A204.1 (cell line): ENCODE measurements around the gene POLE.

Source experiments
- FAIRE-seq: peaks from 2 replicates; lab custom pipeline; 2012; peaks lifted over from hg19 to GRCh38; lab: Jason Lieb, UNC

Gene POLE

DNA sequence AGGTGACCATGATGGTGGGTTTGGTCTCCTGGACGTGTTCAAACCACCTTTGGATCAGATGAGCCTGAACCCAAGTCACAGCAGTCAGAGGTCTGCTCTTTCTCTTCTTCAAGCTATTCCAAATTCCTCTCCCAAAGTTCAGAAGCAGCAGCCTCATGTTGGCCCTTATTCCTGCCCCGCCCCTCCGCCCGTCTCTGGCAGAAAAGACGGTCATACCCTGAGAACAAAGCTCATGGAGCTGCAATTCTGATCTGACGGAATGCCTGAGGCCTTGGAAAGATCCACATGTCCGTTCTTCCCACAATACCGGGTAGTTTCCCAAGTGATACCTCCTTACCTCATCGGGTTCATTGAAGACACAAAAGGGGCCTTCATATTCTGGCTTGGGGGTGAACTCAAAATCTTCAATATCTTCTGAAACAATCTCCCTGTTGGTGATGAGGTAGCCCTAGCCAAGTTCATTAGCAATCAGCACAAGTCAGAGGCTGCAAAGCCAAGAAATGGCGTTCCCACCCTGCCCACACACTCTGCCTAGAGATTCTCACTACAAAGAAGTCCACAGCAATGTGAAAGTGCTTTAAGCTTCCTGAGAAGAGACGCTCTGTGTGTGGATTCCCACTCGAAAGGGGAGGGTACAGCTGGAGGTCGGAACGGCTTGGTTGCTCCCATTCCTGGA is 11.2 kb downstream of the POLE start:
- no peak for FAIRE-seq

DNA sequence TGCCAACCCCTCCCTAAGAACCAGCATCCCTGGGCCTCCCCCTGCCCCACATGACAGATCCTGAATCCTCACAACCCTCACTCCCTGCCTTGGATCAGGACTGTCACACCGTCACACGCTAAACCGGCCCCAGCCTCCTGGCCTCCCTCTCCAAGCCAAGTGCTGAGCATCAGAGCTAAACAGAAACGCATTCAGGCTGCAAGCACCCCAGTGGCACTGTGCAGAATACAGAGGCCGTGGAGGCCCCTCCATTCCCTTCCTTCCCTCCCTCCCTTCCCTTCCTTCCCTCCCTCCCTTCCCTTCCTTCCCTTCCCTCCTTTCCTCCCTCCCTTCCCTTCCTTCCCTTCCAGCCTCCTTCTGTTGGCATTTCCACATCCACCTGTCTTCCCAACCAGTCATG is 12.6 kb downstream of the POLE start:
- FAIRE-seq = no peak

DNA sequence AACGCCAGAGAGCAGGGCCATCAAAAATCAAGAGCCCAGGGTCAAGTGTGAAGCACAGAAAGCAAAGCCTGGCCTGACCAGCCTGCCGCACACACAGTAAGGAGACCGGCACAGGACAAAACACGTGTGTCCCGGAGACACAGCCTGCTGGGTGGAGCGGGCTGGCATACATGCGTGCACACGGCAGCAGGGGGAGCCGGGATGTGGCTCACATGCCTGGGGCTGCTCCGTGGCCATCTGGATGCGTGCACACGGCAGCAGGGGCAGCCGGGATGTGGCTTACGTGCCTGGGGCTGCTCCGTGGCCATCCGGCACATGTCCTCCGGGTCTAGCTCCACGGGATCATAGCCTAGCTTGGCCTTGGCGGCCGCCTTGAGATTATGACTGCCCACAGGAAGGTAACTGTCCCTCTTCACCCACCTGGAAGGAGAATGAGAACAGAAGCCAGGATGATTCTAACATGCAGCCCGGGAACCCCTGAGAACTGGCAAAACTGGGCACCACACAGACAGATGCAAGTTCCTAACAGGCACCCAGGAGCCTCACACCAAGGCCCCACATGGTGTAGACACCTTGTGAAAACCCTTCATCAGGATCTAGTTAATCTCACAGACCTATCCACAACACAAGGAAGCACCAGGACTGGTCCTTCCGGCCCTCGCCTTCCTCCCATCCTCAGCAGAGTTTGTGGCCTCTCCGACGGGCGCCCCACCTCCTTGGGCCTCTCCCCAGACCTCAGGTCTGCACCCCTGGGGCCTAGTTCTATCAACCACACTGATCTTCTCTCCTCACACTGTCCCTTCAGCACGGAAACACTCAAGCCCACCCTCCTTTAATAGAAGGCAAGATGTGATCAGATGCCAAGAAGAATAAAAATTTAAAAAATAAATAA is 13.6 kb downstream of the POLE start:
- FAIRE-seq = no peak

DNA sequence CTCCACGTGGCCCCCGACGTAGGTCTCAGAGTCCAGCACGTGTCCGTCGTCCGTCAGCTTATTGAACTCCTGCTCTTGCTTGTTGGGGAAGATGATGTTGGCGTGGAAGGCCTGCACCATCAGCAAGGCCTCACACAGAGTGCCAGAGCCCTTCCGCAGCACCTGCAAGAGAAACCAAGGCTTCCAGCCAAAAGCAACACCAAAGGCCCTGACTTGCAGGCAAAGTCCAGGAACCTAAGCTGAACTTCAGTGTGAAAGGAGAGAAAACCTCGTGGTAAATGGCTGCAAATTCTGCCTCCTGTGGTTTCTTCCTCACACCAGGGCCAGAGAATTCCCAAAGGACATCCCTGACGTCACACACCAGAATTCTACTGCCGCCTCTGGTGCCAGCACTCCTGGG is 14.5 kb downstream of the POLE start:
- FAIRE-seq = no peak

DNA sequence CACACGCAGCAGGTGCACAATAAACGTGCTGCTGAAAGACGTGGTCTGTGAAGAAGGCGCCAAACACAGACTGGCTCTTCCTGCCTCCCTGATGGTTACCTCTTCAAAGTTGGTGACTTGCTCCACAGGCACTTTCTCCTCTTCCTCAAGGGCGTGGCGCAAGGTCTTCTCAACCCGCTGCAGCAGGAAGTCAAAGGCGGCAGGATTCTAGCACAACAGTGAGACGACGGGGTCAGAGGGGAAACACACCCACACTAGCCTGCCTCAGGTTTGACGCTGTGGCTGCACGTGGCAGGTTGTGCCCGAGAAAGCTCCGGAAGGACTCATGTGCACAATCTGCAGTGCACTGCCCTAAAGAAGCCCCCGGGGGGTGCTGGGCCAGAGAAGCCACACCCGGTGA is 15.0 kb downstream of the POLE start:
- no peak for FAIRE-seq

DNA sequence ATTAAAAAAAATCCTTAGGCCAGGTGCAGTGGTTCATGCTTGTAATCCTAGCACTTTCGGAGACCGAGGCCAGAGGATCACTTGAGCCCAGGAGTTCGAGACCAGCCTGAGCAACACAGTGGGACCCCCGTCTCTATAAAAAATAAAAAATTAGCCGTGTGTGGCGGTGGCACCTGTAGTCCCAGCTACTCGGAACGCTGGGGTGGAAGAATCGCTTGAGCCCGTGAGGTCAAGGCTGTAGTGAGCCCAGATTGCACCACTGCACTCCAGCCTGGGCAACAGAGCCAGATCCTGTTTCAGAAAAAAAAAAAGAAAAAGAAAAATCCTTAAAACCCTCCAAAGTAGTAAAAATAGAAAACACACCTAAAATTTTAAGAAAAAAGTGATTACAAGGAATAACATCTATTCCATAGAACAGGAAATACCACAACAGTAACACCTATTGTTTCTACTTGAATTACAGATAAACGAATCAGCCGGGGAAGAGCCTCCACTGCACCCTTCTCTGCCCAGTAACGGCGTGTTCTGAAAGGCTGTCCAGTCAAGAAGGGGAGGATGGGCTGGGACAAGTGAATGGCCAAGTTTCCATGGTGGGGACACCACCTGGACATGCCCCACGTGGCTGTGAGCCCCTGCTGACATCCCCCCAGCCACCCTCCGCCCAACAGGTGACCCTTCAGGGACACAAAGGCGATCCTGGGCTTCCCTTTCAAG is 17.8 kb downstream of the POLE start:
- FAIRE-seq = no peak

DNA sequence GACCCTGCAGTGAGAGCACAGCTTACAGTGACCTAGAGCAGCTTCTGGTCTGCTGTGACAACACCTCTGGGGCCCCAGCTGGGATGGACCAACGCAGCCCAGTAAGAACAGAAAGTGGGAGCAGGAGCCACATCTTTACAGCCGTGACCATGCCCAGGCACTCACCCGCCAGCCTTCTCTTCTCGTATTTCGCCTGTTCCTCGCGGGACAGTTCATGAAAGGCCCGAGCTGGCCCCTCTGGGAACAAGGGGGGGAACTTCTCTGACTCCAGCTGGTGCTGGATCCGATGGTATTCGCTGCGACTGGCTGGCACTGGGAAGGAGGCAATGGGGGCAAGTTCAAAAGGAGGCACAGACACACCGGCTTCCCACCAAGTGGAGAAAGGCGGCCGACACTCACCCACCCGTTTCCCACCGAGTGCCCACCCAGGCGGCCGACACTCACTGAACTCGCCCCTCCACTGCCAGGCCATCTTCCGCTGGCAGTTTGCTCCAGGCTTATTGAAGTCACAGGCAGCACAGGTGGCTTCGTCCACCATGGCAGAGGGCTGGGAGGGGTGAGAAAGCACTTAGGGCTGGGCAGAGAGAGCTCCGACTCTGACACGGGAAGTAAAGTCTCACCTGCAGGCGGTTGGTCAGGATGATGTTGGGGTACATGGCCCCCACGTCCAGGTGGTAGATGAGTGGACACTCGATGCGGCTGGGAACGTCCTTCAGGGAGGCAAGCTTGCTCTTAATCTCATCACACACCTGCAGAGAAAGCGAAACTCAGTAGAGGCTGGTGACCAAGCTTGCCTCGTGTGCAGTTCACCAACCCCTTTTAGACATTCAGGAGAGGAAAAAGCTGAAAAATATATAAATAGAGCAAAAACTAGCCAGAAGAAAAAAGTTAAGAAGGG is 18.7 kb downstream of the POLE start:
- FAIRE-seq = no peak

DNA sequence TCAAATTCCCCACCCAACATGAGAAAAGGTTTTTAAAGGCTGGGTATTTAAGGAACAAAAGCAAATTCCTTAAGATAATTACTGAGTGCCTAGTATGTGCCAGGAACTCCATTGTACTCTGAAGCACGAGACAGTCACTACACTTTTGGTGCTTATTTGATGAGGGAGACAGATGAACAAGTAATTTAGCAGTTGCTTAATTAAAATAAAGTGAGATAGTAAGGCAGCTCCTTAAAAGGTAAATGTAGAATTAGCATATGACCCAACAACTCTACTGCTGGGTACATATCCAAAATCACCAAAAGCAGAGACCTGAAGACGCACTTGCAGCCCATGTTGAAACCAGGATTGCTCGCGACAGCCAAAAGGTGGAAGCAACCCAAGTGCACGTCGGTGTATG is 21.3 kb downstream of the POLE start:
- no peak for FAIRE-seq

DNA sequence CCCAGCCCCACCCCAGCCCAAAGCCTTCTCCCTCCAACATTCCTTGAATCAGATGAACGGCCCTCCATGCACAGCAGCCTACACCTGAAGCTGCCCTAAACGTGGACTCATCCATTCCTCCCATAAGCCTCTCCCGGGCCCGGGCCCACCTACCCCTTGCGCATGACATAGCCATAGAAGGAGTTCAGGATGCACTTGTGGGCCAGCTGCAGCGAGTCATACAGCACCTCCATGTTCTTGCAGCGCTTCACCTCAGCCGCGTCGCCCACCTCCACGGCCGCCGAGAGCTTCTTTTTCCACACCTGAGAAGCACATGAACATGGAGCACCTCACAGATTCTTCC is 22.0 kb downstream of the POLE start:
- no peak for FAIRE-seq

DNA sequence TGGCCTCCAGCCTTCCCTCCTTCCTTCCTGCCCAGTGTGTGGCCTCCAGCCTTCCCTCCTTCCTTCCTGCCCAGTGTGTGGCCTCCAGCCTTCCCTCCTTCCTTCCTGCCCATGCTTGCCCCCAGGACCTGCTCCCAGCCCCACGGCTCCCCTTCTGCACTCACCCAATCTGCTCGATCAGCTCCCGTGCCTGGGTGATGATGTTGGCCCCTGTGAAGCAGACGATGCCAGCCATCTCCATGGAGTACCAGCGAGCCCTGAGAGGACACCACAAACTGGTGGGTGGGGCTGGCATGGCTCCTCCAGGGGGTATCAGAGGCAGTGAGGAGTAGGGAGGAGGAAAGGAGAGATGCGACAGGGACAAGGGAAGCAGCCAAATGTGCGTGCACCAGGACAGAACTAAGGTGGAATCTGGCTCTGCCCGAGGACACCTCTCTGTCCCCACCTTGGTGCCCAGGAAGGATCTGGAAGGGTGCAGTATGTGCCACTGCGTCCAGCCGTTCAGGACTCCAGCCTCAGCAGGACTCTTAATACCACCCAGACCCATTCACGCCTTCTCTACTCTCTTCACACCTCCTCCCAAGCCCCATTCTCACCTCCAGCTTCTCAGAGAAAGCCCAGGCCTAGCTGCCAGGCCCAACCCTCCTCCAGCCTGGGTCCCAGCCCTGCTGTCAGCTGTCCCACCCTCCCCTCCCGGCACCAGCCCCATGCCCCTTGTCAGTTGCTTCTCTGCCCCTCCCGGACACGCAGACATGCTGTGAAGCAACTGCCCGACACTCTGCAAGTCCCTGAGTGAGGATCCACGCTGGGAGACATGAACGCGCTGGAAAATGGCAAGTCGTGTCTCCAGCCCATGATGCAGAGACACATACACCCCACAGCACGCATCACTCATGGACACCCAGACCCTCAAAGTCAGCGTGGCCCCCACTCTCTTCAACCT is 22.7 kb downstream of the POLE start:
- no peak for FAIRE-seq

DNA sequence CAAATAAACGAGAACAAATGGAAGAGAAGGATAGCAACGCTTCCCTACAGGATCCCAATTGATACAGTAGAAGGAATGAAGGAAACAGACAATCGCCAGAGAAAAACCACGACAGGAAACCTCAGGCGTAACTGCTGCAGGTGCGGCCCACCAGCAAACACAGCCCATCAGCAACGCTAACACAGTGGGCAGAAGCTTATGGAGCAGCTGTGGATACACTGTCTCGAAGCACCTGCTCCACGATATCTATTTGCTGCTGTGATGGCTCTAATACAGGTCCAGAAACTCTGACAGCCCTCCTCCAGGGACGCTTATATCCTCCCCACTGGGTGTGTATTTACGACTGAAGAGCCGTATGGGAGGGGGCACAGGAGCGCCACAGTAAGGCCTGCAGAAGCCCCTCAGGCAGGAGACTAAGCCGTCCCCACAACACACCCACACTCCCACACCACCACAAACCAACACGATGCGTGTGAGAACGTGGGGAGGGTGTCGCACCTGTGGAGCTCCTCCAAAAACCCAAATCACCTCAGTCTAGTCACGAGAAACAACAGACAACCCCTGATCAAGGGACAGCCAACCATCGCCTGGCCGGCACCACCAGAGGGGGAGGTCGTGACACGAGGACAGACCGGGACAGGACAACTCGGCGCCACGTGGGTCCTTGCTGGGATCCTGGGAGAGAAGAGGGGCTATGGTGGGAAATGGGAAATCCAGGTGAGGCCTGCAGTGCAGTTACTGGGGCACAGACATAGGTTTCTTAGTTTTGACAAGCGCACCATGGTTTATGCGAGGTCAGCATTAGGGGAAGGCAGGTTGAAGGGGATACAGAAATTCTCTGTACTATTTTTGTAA is 24.0 kb downstream of the POLE start:
- FAIRE-seq = no peak

DNA sequence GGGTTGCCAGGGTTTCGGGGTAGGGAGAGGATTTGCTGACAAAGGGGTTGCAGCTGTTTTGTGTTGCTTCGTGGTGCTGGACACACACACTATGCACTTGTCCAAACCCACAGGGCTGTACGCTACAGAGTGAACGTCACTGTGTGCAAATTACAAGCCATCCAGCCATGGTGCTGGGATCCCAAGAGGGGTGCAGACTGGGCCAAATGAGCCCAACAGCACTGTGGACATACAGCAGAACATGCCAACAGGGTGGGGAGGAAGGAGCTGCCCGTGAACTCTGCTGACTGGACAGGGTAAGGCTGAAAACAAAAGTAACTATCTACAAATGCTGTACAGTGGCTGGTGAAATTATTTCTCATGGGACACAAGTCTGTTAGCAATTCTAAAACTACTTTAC is 25.2 kb downstream of the POLE start:
- no peak for FAIRE-seq

DNA sequence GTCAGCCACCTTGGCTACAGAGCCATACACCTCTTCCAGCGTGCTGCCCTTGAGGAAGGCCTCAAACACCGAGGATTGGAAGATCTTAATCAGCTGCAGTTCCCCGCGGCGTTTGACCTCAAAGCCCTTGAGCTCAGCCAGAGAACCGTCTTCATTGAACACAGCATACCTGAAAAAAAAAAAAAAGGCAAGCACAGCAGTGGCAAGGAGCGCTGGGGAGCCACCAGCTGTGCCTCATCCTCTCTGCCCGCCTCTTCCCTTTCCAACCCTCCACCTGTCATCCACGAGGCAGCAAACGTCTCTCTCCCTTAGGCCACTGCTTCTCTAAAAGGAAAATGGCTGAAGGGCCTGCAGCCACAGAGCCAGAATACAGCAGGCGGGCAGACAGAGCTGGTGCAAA is 26.1 kb downstream of the POLE start:
- FAIRE-seq = no peak

DNA sequence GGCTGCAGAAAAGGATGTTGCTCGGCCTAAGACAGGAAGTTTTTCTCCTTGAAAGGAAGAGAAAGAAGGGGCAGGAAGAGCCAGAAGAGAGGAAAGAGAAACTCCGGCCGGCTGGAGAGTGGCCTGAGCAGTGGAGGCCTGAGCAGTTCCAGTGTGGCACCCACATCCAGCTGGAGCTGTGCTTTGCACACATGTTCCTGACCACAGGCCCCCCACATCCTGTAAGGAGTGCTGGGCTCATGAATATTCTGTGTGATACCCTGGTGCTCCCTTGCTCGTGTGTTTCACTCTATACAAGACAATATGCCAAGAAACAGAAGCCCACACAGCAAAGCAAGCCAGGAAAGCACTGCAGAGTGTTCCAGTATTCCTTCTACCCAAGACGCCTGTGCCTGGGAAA is 27.1 kb downstream of the POLE start:
- no peak for FAIRE-seq

DNA sequence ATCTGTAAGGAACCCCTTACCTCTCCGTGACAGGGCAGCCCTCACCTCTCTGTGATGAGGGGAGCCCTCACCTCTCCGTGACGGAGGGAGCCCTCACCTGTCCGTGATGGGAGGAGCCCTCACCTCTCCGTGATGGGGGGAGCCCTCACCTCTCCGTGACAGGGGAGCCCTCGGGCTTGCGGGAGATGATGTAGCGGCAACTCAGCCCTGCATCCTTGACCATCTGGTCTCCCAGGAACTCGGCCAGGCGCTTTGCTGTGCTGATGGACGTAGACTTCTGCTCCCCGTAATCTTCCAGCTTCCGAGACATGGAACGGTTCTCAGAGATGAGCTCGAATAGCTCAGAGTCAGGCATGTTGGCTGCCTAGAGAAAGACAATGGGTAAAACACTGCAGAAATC is 28.0 kb downstream of the POLE start:
- no peak for FAIRE-seq

DNA sequence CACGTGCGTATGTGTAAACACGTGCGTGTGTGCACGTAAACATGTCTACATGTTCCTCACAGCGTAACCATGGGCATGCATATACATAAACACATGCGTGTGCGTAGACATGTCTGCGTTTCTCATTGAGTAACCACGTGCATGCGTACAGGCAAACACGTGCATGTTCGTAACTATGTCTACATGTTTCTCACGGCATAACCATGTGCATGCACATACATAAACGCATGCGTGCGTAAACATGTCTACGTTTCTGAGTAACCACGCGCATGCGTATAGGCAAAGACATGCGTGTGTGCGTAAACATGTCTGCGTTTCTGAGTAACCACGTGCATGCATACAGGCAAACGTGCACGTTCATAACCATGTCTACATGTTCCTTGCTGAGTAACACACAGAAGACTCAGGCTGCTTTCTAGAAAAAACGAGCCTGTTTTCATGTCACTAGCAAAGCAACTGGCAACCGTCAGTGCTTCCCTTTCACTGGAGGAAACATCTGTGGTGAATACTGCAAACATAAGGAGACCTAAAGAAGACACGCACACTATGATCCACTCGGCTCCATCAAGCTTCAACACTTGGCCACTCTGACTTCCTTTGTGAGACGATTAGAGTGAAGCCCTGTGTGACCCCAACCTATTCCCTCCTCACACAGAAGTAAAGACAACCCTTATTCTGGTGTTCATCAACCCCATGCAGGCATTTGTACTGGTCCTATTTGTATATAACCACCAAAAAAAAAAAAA is 28.8 kb downstream of the POLE start:
- no peak for FAIRE-seq

DNA sequence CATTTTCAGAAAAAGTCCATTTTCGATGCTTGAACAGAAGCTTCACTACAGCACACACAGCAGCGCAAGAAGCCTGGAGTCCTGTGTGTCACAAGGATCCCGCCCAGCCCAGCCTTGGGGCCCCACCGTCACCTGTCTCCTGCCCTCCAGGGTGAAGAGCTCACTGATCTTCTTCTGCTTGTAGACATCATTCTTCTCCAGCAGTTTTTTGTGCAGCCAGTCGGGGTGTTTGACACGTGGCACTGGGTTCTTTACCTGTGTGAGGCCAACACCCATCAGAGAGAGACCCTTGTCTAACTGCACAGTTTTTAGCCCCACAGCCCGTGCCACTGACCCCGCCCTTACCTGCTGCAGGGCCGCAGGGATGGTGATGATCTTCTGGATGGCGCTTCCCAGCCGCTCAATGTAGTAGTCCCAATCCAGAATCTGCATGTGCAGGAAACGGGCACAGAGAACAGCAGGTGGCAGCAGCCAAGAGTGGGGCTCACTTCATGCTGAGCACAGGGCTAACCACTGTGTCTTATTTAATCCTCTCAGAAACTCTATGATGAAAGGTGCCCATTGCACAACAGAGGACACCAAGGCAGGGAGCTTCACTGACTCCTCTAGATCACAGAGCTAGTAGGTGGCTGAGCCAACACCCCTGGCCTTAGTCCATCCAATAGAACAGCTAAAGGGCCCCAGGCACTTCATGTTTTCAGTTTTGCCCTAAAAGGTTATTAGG is 30.0 kb downstream of the POLE start:
- FAIRE-seq = no peak

DNA sequence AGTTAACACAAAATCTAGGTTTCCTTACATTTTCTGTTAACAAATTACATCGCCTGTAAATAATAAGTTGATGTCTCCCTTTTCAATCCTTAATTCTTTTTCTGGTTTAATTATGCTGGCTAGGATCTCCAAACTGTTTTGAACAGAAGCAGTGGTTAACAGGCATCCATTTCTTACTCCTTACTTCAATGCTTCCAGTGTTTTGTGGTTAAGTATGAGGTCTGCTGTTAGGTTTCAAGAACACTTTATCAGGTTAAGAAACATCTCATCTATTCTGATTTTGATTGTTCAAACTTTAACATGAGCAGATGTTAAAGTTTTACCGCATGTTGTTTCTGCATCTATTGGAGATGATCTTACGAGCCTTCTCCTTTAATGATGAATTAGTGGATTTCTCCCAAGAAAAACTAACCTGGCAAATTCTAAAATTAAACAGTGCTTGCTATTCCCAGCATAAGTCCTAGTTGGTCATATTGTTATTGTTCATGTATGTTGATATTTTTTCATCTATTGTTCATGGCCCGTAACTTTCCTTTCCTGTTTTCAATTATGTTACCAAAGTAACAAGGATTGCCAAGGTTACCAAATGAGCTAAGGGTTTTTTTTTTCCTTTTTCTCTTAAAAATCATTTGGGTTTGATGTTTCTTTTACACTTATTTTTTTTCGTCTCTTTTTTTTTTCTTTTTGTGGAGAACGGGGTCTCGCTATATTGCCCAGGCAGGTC is 33.4 kb downstream of the POLE start:
- no peak for FAIRE-seq
